Measurements from ENCODE around the gene CSTF1.

CSTF1 gene

DNA sequence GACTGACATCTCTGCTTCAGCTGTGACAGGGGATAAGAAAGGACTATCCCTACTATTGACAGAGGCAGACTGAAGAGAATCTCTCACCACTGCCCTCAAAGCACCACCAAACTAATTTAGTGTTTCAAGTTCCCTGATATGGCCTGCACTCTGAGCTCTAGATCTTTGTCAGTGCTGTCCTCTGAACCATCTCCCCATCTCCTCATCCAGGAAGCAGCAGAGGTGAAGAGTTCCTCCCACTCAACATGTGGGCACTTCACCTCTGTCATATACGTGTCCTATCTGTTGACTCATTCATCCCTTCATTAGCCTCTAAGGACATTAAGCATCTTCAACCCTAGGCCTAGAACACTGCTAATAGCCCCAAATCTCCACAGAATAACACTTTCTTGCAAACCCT is 19.6 kb upstream of the CSTF1 start:
- H3K4me3 ChIP-seq (ENCODE audit: low read length): no peak overlapping the region
- H3K9ac ChIP-seq (ENCODE audit: low read length): no peak overlapping the region
- peaks cover 26% of the 10 kb centered on the region for H3K36me3 ChIP-seq (ENCODE audit: control insufficient read depth, insufficient read depth, low read length, severe bottlenecking)
- no peaks in the 10 kb centered on the region for H3K27me3 ChIP-seq (replicated peaks; ENCODE audit: control insufficient read depth, insufficient read depth, low read length)
- no peaks in the 10 kb centered on the region for H3K9me3 ChIP-seq (ENCODE audit: control insufficient read depth, low read length)
- H3K4me1 ChIP-seq (ENCODE audit: control insufficient read depth, insufficient read depth, low read length): peaks cover 5% of the 10 kb centered on the region
- DNase-seq (ENCODE audit: low read depth): no peak

DNA sequence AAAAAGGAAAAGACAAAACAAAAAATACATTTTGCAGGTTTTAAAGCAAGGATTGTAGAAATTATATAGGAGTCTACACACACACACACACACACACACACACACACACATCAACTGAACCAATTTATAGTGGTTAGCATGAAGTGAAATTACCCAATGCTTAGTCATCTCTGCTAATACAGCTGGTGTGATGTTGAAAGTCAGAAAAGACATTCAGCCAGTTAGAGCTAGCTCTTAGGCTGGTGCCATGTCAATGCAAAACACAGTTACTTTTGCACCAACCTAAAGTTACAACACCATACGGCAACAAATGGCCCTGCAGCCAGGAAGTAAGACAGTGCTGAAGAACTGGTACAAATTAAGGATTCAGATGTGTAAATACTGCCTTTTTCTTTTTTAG is 18.5 kb upstream of the CSTF1 start:
- peaks cover 23% of the 10 kb centered on the region for H3K36me3 ChIP-seq (ENCODE audit: control insufficient read depth, insufficient read depth, low read length, severe bottlenecking)
- peak; percentile 92 for DNase-seq (ENCODE audit: low read depth)
- H3K27me3 ChIP-seq (replicated peaks; ENCODE audit: control insufficient read depth, insufficient read depth, low read length): no peaks in the 10 kb centered on the region
- peaks cover 5% of the 10 kb centered on the region for H3K4me1 ChIP-seq (ENCODE audit: control insufficient read depth, insufficient read depth, low read length)
- H3K4me3 ChIP-seq (ENCODE audit: low read length): peak overlapping the region; percentile 27
- H3K9me3 ChIP-seq (ENCODE audit: control insufficient read depth, low read length): no peaks in the 10 kb centered on the region
- H3K9ac ChIP-seq (ENCODE audit: low read length): peak overlapping the region; percentile 33

DNA sequence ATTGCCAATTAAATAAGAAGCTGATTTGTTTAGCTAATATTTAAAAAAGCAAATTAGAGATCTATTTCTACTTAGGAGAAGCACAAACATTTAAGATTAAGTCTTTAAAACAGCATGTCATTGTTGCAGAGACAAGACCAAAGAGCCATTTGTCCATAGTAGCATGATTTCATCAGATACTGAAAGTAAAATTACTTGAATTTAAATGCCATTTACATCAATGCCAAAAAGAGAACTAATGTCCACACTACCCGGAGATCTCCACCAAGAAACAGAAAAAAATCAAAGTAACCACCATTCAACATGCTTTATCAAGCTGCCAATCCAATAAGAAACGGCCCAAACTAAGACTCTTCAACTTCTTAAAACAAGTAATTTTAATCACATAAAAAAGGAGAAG is 16.1 kb upstream of the CSTF1 start:
- peaks cover 12% of the 10 kb centered on the region for H3K36me3 ChIP-seq (ENCODE audit: control insufficient read depth, insufficient read depth, low read length, severe bottlenecking)
- H3K27me3 ChIP-seq (replicated peaks; ENCODE audit: control insufficient read depth, insufficient read depth, low read length): no peaks in the 10 kb centered on the region
- H3K9ac ChIP-seq (ENCODE audit: low read length): no peak overlapping the region
- DNase-seq (ENCODE audit: low read depth): no peak
- H3K4me3 ChIP-seq (ENCODE audit: low read length): no peak overlapping the region
- peaks cover 5% of the 10 kb centered on the region for H3K4me1 ChIP-seq (ENCODE audit: control insufficient read depth, insufficient read depth, low read length)
- no peaks in the 10 kb centered on the region for H3K9me3 ChIP-seq (ENCODE audit: control insufficient read depth, low read length)

DNA sequence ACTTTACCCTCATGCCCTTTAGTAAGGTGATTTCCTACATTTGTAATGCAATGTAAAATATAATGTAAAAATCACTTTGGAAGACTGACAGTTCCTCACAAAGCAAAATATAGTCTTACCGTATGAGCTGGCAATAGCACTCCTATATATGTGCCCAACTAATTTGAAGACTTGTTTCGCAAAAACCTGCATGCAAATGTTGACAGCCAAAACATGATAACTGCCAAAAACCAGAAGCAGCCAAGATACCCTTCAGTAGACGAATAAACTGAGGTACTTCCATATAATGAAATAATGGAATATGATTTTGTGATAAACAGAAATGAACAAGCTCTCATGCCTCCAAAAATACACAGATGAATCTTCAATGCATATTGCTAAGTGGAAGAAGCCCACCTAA is 14.1 kb upstream of the CSTF1 start:
- DNase-seq (ENCODE audit: low read depth): no peak
- Histone ChIP-seq H3K4me3 (ENCODE audit: low read length) (no peak overlapping the region), H3K4me1 (ENCODE audit: control insufficient read depth, insufficient read depth, low read length) (peaks cover 5% of the 10 kb centered on the region), H3K36me3 (ENCODE audit: control insufficient read depth, insufficient read depth, low read length, severe bottlenecking) (peaks cover 7% of the 10 kb centered on the region), H3K27me3 (replicated peaks; ENCODE audit: control insufficient read depth, insufficient read depth, low read length) (no peaks in the 10 kb centered on the region), H3K9ac (ENCODE audit: low read length) (no peak overlapping the region), H3K9me3 (ENCODE audit: control insufficient read depth, low read length) (no peaks in the 10 kb centered on the region)

DNA sequence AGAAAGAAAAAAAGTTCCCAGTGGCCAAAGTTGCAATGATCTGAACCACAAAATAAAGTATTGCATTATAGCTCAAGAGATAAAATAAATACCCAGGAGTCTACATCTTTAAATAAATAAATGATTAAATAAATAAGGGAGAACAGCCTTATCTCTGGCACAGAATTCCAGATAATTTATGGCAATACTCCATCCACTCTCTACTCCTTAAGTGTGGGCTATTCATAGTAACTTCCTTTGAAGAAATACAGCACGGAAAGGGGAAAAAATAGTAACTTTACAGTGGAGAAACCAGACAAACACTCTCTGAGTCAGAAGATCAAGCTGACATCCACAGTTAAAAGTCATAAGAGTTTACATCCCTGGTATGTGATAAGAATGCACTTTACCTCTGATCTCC is 12.1 kb upstream of the CSTF1 start:
- no peak for DNase-seq (ENCODE audit: low read depth)
- no peaks in the 10 kb centered on the region for H3K9me3 ChIP-seq (ENCODE audit: control insufficient read depth, low read length)
- peaks cover 3% of the 10 kb centered on the region for H3K4me1 ChIP-seq (ENCODE audit: control insufficient read depth, insufficient read depth, low read length)
- H3K9ac ChIP-seq (ENCODE audit: low read length): no peak overlapping the region
- no peaks in the 10 kb centered on the region for H3K27me3 ChIP-seq (replicated peaks; ENCODE audit: control insufficient read depth, insufficient read depth, low read length)
- H3K36me3 ChIP-seq (ENCODE audit: control insufficient read depth, insufficient read depth, low read length, severe bottlenecking): peaks cover 7% of the 10 kb centered on the region
- H3K4me3 ChIP-seq (ENCODE audit: low read length): no peak overlapping the region

DNA sequence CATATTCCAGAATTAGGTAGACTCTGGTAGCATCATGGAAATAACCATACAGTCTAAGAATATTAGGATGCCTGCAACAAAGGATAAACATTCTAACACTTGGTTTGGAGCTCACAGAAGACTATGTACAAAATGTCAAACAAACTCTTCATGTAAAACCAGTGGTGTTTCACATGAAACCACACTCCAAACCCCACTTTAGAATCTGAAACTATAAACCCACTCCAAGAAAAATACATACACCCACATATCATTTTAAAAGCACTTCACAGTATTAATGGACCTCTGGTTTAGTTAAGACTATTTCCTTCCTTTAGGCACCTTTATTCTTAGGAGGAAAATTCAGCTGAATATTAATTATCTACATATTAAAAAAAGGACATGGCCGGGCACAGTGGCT is 10.9 kb upstream of the CSTF1 start:
- Histone ChIP-seq H3K4me1 (ENCODE audit: control insufficient read depth, insufficient read depth, low read length) (peaks cover 3% of the 10 kb centered on the region), H3K9ac (ENCODE audit: low read length) (no peak overlapping the region), H3K4me3 (ENCODE audit: low read length) (no peak overlapping the region), H3K9me3 (ENCODE audit: control insufficient read depth, low read length) (no peaks in the 10 kb centered on the region), H3K36me3 (ENCODE audit: control insufficient read depth, insufficient read depth, low read length, severe bottlenecking) (peaks cover 7% of the 10 kb centered on the region), H3K27me3 (replicated peaks; ENCODE audit: control insufficient read depth, insufficient read depth, low read length) (no peaks in the 10 kb centered on the region)
- DNase-seq (ENCODE audit: low read depth): no peak

DNA sequence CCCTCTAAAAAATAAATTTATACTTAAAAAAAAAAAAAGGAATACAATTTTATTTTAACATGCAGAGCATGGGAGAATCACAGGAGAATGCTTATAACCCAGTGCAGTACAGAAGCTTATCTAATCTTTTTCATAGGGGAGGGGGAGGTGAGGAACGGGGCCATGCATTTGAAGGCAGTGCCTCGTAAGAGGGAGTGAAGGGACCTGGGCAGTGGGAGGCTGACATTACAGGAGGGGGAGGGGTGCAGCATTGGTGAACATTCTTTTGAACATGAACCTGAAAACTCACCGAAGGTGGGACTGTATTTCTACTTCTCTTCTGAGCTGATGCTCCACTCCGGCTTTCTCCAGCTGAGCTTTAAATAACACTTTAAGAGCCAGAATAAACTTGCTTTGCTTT is 9.7 kb upstream of the CSTF1 start:
- no peak for DNase-seq (ENCODE audit: low read depth)
- Histone ChIP-seq H3K9me3 (ENCODE audit: control insufficient read depth, low read length) (no peaks in the 10 kb centered on the region), H3K9ac (ENCODE audit: low read length) (no peak overlapping the region), H3K4me1 (ENCODE audit: control insufficient read depth, insufficient read depth, low read length) (peaks cover 3% of the 10 kb centered on the region), H3K36me3 (ENCODE audit: control insufficient read depth, insufficient read depth, low read length, severe bottlenecking) (peaks cover 7% of the 10 kb centered on the region), H3K27me3 (replicated peaks; ENCODE audit: control insufficient read depth, insufficient read depth, low read length) (no peaks in the 10 kb centered on the region), H3K4me3 (ENCODE audit: low read length) (no peak overlapping the region)

DNA sequence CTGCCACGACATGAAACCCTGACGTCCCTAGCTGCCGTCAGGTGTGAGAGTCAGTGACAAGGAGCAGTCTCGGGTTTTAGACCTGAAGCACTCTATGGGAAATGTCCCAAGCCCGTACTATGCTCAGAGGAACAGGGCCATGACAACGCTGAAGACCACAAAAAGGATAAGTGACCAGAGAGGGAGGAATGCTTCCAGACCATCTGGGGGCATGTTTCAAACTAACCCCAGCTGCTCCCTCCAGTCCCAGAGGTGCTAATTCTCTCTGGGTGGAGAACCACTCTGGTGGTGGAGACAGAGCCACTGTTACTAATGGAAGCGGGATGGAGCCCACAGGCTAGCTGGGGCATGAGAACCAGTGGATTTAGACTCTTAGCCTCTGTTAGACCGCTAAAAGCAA is 9.1 kb upstream of the CSTF1 start:
- H3K27me3 ChIP-seq (replicated peaks; ENCODE audit: control insufficient read depth, insufficient read depth, low read length): no peaks in the 10 kb centered on the region
- H3K36me3 ChIP-seq (ENCODE audit: control insufficient read depth, insufficient read depth, low read length, severe bottlenecking): peaks cover 1% of the 10 kb centered on the region
- no peak overlapping the region for H3K4me3 ChIP-seq (ENCODE audit: low read length)
- peaks cover 3% of the 10 kb centered on the region for H3K4me1 ChIP-seq (ENCODE audit: control insufficient read depth, insufficient read depth, low read length)
- no peaks in the 10 kb centered on the region for H3K9me3 ChIP-seq (ENCODE audit: control insufficient read depth, low read length)
- no peak overlapping the region for H3K9ac ChIP-seq (ENCODE audit: low read length)
- no peak for DNase-seq (ENCODE audit: low read depth)

DNA sequence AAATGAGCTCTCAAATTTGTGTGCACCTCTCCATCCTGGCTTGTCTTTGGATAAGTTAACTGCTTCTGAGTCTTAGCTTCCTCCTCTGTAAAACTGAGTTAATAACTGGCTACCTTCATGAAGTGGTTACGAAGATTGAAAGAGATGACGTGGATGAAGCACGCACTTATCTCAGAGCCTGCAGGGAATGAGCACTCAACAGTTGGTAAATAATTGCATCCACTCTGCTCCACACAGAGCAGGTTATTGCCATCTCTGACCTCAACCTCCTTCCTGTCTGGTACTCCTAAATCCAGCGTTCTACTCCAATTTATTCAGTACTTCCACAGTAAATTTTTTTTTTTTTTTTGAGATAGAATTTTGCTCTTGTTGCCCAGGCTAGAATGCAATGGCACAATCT is 7.3 kb upstream of the CSTF1 start:
- H3K4me3 ChIP-seq (ENCODE audit: low read length): no peak overlapping the region
- peaks cover 3% of the 10 kb centered on the region for H3K4me1 ChIP-seq (ENCODE audit: control insufficient read depth, insufficient read depth, low read length)

DNA sequence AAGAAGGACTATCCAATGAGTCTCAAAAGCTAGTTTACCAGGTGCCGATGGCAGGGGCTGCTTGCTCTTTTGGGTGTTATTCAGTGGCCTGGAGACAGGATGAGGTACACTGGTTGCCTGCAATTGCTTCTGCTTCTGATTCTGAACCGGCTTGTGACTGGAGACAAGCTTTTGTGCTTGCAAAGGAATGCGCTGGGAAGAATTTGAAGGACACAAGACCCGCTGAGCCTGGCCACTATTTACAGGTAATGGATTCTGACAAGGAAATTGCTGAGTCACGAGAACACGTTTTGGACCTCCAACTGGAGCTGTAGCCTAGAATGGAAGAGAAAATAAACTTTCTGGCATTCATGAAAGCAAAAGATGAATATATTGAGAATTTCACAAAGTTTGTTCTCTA is 6.2 kb upstream of the CSTF1 start:
- H3K36me3 ChIP-seq (ENCODE audit: control insufficient read depth, insufficient read depth, low read length, severe bottlenecking): no peaks in the 10 kb centered on the region
- peaks cover 7% of the 10 kb centered on the region for H3K4me1 ChIP-seq (ENCODE audit: control insufficient read depth, insufficient read depth, low read length)
- DNase-seq (ENCODE audit: low read depth): no peak
- no peaks in the 10 kb centered on the region for H3K9me3 ChIP-seq (ENCODE audit: control insufficient read depth, low read length)
- H3K27me3 ChIP-seq (replicated peaks; ENCODE audit: control insufficient read depth, insufficient read depth, low read length): no peaks in the 10 kb centered on the region
- H3K9ac ChIP-seq (ENCODE audit: low read length): no peak overlapping the region
- no peak overlapping the region for H3K4me3 ChIP-seq (ENCODE audit: low read length)

More for the DNA sequence above, 7.3 kb upstream of the CSTF1 start:
- Histone ChIP-seq H3K27me3 (replicated peaks; ENCODE audit: control insufficient read depth, insufficient read depth, low read length) (no peaks in the 10 kb centered on the region), H3K9ac (ENCODE audit: low read length) (no peak overlapping the region), H3K9me3 (ENCODE audit: control insufficient read depth, low read length) (no peaks in the 10 kb centered on the region), H3K36me3 (ENCODE audit: control insufficient read depth, insufficient read depth, low read length, severe bottlenecking) (no peaks in the 10 kb centered on the region)
- DNase-seq (ENCODE audit: low read depth): no peak

DNA sequence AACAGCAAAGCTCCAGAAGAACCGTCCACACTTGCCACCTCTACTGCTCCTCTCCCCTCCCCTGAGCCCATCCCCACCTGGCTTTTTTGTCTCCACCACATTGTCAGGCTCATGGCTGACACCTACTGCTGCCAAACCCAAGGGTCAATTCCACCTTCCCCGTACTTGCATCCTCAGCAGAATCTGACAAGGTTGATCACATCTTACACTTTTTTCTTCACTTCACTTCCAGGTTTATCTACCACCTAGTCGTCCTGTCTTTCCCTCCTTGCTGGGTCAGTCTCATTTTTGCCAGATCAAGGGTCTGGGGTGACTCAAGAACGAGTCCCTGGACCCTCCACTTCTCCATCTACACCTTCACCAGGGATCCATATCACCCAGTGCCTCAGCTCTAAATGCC is 3.6 kb upstream of the CSTF1 start:
- DNase-seq (ENCODE audit: low read depth): no peak
- no peaks in the 10 kb centered on the region for H3K36me3 ChIP-seq (ENCODE audit: control insufficient read depth, insufficient read depth, low read length, severe bottlenecking)
- H3K4me3 ChIP-seq (ENCODE audit: low read length): no peak overlapping the region
- H3K27me3 ChIP-seq (replicated peaks; ENCODE audit: control insufficient read depth, insufficient read depth, low read length): no peaks in the 10 kb centered on the region
- H3K9me3 ChIP-seq (ENCODE audit: control insufficient read depth, low read length): no peaks in the 10 kb centered on the region
- no peak overlapping the region for H3K9ac ChIP-seq (ENCODE audit: low read length)
- peaks cover 18% of the 10 kb centered on the region for H3K4me1 ChIP-seq (ENCODE audit: control insufficient read depth, insufficient read depth, low read length)

DNA sequence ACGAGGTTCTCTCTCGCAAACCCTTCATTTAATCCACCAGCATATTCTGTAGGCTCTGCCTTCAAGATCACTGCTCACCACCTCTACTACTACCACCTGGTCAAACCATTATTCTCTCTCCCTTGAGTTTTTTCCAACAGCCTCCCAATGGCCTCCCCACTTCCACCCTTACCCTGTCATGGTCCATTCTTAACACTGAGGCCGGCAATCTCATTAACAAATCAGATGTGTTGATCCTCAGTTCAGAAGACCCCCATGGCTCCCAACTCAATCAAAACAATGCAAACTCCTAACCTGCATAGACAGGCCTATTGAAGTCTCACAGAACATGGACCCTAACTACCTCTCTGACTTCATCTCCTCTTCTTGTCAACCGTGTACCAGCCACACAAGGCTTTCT is 2.6 kb upstream of the CSTF1 start:
- no peak overlapping the region for H3K9ac ChIP-seq (ENCODE audit: low read length)
- peaks cover 17% of the 10 kb centered on the region for H3K4me1 ChIP-seq (ENCODE audit: control insufficient read depth, insufficient read depth, low read length)
- H3K36me3 ChIP-seq (ENCODE audit: control insufficient read depth, insufficient read depth, low read length, severe bottlenecking): no peaks in the 10 kb centered on the region
- H3K4me3 ChIP-seq (ENCODE audit: low read length): no peak overlapping the region
- no peak for DNase-seq (ENCODE audit: low read depth)
- no peaks in the 10 kb centered on the region for H3K27me3 ChIP-seq (replicated peaks; ENCODE audit: control insufficient read depth, insufficient read depth, low read length)
- no peaks in the 10 kb centered on the region for H3K9me3 ChIP-seq (ENCODE audit: control insufficient read depth, low read length)

Measured in adipocyte (in vitro differentiated cells).